ENCODE measurements around the gene YIPF4. TPM values are rescaled to one million over a fixed set of nuclear protein-coding genes. Genes with fewer than 3 reads are reported as not detected.

The YIPF4 gene
- total and polyA plus RNA-seq, 2 donors (not counting 3 experiments of a cell fraction or from before 2014, with no cell fraction given) = 8.6 to 40.1 TPM

GRCh38 chr2:32242331-32242730 lies 35.4 kb upstream of the YIPF4 start:
- no peaks in the 10 kb centered on the region for H4K20me1 ChIP-seq (replicated peaks; ENCODE audit: control insufficient read depth, extremely low read depth, insufficient read depth, low read length)
- H3K4me1 ChIP-seq (ENCODE audit: control insufficient read depth, extremely low read depth, insufficient read depth, low read length) = no peaks in the 10 kb centered on the region
- TF ChIP-seq POLR2A (IDR thresholded peaks at IDR 0.05; ENCODE audit: low read depth, low read length) = no peak
- TF ChIP-seq MYC (IDR thresholded peaks at IDR 0.05; ENCODE audit: low read depth, low read length) = no peak
- TF ChIP-seq JUN (IDR thresholded peaks at IDR 0.05; ENCODE audit: borderline replicate concordance, insufficient read depth, insufficient read length, low read depth) = no peak
- TF ChIP-seq EZH2 (IDR thresholded peaks at IDR 0.05; ENCODE audit: borderline replicate concordance, low read depth, low read length, severe bottlenecking) = no peak
- TF ChIP-seq MAX (IDR thresholded peaks at IDR 0.05; ENCODE audit: insufficient read depth, insufficient read length) = no peak
- no peak for TF ChIP-seq POLR2AphosphoS5 (IDR thresholded peaks at IDR 0.05; ENCODE audit: insufficient read depth, low read depth, low read length)
- no peak for TF ChIP-seq CTCF (IDR thresholded peaks at IDR 0.05; ENCODE audit: extremely low read depth in 1 of 2, insufficient read depth in 1 of 2, low read depth in 1 of 2, low read length in 2 of 2)
- TF ChIP-seq FOS (IDR thresholded peaks at IDR 0.05; ENCODE audit: borderline replicate concordance, insufficient read depth, low read length) = no peak
- no peak for TF ChIP-seq GATA2 (IDR thresholded peaks at IDR 0.05; ENCODE audit: insufficient read depth, insufficient read length, low read depth, low read length)
- no peaks in the 10 kb centered on the region for H3K9me3 ChIP-seq (replicated peaks; ENCODE audit: control insufficient read depth, insufficient read depth, low read length)
- H3K27me3 ChIP-seq (ENCODE audit: control insufficient read depth in 2 of 2, insufficient read depth in 2 of 2, low read length in 2 of 2) = no peaks in the 10 kb centered on the region
- FAIRE-seq (no peak), DNase-seq (ENCODE audit: low read depth, low spot score) (no peak)
- no peaks in the 10 kb centered on the region for H3K79me2 ChIP-seq (ENCODE audit: control insufficient read depth, insufficient read depth, low read length)
- intact Hi-C loops (cut with micrococcal nuclease) = no loop called here
- ChIA-PET POLR2A (no interaction called here), CTCF (no interaction called here)
- no peak overlapping the region for H3K4me3 ChIP-seq (replicated peaks in 1 of 3; ENCODE audit: insufficient read depth in 1 of 3, low read depth in 1 of 3, low read length in 3 of 3)
- no TSS peak for BruUV-seq (replicated peaks)
- no peak overlapping the region for H3K9ac ChIP-seq (replicated peaks; ENCODE audit: extremely low read depth, insufficient read depth, low read length)
- H3K9me1 ChIP-seq (replicated peaks; ENCODE audit: control insufficient read depth, extremely low read depth, insufficient read depth, low read length) = no peaks in the 10 kb centered on the region
- no peak overlapping the region for H3K27ac ChIP-seq (ENCODE audit: insufficient read depth, low read depth, low read length)
- H3K36me3 ChIP-seq (ENCODE audit: control insufficient read depth in 2 of 2, extremely low read depth in 1 of 2, insufficient read depth in 2 of 2, low read length in 2 of 2) = no peaks in the 10 kb centered on the region
- dilution Hi-C loops (cut with MboI; ENCODE audit: extremely low pct_ligation_motif_present, low sequenced_read_pairs) = no loop called here
- no peak overlapping the region for H2AFZ ChIP-seq (ENCODE audit: low read depth, low read length)
- no peak overlapping the region for H3K4me2 ChIP-seq (ENCODE audit: insufficient read depth, low read length)

Measured in endothelial cell of umbilical vein (primary cell).